MV-4-11 (cell line): ENCODE results near the gene OBSL1.

Experiments used
- DNase-seq: peaks from one replicate; lab custom pipeline; 2025; lab: John Stamatoyannopoulos, UW

The OBSL1 gene

DNA sequence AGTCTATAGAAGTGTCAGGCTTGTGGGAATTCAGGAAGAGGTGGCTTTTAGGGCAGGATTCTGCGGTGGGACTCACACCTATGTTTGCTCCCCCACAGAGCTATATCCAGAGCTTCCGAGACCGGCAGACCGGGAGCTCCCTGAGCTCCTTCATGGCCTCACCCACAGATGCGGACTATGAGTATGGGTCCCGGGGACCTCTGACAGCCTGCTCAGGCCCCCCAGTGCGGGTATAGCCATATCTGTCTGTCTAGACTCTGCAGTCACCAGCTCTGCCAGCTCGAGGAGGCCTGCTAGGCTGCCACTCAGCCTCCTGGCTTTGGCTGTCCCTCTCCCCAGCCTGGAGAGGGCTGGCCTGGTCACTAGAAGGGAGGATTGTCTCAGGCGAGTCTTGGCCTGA, 21.7 kb downstream of the OBSL1 start:
- DNase-seq, result no peak

DNA sequence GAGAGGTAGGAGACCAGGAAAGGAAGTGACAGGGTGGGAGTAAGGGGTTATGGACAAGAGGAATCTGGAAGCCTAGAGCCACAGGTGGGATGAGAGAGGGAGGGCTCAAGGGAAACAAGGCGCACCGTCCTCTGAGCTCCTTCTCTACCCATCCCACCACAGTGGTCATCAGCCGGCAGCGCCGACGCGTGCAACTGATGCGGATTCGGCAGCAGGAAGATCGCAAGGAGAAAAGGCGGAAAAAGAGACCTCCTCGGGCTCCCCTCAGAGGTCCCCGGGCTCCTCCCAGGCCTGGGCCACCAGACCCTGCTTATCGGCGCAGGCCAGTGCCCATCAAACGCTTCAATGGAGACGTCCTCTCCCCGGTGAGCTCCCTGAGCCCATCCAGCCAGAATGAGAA, 22.3 kb downstream of the OBSL1 start:
- DNase-seq, result no peak

DNA sequence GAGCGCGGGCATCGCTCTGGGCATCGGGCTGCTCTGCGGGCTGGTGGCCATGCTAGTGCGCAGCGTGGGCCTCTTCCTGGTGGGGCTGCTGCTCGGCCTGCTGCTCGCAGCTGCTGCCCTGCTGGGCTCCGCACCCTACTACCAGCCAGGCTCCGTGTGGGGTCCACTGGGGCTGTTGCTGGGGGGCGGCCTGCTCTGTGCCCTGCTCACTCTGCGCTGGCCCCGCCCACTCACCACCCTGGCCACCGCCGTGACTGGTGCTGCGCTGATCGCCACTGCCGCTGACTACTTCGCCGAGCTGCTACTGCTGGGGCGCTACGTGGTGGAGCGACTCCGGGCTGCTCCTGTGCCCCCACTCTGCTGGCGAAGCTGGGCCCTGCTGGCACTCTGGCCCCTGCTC, 23.7 kb downstream of the OBSL1 start:
- DNase-seq, result no peak

DNA sequence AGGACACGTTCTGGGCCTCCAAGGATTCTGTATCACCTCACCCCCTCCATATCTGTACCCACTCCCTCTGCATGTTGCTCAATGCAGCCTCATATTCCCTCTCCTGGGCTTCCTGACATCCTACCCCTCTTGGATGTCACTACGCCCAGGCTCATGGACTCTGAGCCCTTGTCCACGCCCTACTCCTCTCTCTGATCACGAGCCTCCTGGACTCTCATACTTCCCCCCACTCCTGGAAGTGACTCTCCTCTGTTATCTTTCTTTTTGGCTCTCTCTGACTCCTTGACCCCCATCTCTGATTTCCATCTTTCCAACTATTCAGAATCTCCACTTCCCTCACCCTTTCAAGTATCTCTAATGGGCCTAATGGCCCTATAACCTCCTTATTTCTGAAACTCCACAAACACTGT, 25.4 kb downstream of the OBSL1 start:
- DNase-seq, result no peak

DNA sequence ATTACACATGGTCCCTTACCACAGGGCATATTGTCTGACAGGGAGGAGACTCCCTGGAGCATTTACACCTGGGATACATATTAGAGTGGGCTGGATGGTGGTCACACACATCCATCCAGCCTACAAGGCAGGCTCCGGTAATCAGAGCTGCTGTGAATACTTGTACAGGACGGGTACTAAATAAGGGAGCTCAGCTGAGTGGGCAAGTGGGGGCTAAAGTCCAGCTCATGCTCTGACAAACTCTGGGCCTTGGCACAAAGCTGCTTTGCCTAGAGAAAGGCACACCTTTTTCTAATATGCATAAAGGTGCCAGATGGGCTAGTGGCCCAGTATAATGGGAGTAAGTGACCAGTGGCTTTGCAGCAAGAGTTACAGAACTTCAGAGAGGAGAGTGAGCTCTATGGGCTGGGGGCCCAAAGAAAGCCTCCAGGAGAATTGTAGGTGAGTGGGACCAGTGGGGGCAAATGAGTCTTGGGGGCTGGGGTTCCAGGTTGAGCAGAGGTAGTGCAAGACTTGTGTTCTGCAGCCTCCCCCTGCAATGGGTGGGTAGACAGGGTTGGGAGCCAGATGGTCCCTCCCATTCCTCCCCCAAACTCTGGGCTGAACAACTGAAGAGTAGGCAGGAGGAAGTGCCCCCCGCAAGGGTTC, 25.9 kb downstream of the OBSL1 start:
- no peak for DNase-seq

DNA sequence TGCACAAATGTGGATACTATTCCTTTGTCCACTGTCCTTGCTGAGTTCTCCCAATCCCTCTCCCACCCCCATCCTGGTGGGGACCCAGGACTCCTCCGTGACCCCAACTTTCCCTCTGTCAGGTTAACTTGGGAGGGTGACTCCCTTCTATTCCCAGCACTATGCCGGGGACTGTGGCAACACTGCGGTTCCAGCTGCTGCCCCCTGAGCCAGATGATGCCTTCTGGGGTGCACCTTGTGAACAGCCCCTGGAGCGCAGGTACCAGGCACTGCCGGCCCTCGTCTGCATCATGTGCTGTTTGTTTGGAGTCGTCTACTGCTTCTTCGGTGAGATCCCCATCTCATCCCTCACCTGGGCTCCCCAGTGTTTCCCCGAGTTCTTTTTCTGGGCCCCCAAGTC, 26.8 kb downstream of the OBSL1 start:
- no peak for DNase-seq

DNA sequence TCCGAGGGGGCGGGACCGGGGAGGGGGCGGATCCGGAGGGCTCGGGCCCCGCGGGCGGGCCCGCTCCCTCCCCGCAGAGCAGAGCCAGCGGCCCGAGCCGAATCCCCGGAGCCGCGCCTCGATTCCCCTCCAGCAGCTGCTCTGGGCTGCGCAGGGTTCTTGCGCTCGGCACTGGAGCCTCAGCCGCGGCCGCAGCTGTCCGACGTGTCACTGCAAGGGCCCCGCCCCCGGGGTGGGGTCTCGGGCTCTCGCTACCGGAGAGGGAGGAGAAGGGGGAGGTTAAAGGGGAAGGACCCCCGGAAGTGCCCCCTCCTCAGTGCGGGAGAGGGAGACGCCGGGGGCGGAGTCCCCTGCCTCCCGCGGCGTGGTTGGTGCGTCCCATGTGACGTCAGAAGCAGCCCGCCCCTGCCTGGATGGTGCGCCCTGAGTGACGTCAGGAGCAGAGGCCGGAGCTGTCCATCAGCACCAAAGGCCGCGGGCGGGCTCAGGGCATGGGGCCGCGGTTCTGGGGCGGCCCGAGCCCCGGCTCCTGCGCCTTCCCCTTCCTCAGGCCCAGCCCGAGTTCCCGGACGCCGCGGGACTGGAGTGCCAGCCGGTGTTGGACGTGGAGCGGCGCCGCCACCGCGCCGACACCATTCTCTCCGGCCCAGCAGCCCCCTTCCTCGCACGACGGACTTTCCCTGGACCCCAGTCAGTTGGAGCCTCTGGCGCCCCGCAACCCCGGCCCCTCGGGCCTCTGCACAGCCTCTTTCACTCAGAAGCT, 27.6 kb downstream of the OBSL1 start, which contains the start of the genes CHPF and TMEM198:
TSS of gene CHPF (minus strand) at position 214 of the 763 bp plus-strand sequence. CDS start 271 bp downstream, outside the sequence.
TSS of gene TMEM198 (plus strand) at position 433 of the 763 bp plus-strand sequence. CDS start 700 bp downstream, outside the sequence.
- peak; percentile 98 for DNase-seq

DNA sequence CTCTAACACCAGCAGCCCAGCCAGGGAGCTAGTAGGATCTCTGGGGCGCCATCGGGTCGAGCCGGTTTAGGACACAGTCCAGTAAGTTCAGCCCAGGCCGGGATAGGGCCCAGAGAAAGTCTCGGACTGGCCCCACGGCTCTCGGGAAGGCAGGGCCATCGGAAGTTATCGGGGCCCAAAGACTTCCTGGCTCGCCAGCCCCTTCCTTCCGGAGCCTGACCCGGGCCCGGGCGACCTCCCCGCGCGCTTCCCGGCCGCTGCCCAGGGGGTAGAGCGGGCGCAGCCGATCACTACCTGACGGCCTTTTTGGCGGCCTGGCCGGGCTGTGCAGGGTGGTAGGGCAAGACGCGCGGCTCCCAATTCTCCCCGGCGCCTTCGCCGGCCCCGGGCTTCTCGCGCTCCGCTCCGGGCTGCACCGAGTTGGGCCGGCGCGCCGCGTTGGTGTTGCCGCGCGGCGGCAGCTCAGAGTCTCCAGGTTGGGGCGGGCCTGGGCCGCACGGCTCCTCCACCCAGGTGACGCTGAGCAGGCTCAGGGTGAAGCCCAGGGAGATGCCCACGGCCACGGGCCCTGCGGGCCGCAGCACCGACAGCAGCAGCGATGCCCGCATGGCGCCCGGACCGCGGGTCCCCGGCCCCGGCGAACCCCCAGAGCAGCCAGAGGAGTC, 28.3 kb downstream of the OBSL1 start:
- DNase-seq, result no peak

DNA sequence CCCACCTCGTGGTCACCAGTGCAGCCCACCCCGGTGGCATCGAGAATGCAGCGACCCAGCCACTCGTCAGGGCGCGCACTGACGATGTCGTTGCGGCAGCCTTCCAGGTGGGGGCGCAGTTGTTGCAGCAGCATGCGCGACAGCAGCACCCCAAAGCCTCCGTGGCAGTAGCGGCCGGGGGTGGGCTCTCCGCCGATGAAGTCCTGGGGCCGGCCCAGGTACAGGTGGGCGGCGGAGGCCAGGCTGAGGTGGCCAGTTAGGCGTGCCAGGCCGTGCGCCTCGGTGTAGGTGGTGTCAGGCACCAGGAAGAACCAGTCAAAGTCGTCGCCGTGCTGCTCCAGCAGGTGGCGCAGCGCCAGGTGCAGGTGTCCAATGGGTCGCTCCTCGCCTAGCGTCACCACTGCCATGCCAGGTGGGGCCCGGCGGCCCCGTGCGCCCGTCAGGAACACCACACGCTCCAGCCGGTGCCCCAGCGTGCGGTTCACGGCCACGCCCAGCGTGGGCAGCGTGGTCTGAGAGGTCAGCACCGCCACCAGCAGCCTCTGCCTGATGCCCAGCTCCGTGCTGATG, 29.6 kb downstream of the OBSL1 start:
- DNase-seq, result peak; percentile 65

DNA sequence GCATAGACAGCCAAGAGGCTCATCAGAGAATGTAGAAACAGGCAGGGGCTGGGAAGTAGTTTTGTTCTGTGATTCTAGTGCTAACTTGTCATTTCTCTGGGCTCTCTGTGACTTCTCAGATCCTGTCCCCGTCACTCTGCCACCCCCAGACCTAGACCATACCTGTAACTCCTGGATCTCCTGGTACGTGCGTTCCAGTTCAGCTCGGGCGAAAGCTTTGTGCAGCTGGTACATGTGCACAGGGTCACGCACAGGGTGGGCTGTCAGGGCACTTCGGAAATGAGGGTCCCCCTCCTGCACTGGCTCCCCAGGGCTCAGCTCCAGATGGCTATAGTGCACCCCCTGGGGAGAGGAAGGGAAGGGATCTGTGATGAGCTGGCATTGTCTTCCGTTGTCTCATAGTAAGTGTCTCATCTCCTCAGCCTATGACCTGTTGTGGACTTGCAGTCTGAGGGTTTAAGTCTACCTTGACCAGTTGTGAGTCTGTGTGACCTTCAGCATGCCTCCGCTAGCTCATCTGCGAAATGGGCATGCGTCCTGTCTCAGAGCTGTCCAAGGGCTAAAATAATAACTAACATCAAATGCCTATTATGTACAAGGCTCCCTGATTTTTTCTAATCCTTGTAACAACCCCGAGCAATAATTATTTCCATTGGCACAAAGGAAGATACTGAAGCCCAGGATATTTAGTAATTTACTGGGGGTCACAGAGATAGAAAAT, 30.4 kb downstream of the OBSL1 start:
- DNase-seq, result no peak

DNA sequence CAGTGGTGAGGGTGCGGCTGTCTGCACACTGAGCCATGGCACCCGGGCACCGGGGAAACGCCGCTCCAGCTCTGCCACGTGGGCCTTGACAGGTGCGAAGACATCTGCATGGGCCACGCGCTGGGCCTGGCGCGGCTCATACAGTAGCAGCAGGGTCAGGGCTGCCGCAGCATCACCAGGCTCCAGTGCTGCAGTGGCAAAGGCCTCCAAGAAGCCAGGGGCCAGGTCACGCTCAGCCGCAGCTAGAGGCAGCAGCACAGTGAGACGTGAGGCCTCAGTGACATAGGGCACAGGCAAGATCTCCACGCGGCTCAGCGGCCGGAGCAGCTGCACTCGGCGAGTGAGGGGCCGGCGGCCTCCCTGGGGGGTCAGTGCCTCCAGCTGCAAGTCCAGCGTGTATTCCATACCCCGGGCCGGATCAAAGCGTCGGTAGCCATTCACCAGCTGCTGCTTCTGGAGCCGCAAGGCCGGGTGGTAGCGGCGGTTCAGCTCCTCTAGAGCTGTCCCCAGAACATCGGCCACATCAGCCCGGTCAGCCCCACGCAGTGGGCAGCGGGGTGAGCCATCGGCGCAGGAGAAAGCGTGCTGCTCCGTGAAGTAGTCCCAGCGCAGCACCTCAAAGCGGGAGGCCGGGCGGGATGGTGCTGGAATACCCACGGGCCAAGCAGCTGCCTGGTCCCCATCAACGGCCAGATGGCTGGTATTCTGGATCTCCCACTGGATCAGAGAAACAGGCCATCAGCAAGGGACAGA, 31.2 kb downstream of the OBSL1 start:
- no peak for DNase-seq

DNA sequence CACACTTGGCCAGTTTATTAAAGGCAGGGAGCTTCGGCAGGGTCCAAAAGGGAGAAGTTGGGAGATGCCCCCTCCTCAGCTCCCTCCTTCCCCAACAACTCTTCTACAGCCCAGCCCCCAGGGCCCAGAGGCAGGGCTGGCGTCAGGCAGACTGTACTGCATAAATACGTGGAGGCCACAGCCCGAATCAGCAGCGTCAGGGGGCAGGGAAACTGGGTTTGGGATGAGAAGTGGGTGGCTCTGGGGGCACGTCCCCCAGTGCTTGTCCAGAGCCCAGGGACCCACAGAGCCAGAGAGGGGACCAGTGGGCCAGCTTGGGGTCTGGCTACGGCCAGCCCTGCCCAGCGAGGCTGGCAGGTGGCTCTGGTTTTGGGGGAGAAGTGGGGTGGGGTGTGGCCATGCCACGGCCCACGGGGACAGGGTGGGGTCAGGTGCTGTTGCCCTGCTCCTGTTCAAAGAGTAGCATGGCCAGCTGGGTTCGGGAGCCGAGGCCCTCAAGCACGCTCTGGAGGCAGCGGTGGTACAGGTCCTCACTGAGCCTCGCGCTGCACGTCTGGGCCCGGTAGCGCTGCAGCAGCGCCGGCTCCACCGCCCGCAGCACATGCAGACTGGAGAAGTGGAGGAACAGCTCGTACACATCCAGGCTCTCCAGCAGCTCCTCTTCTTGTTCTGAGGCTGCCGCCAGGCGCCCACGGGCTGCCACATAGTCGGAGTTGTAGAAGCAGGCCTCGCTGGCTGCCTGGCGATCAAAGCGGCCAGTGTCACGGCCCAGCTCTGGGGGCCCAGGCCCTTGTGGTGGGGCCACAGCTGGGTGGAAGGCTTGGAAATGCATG, 32.2 kb downstream of the OBSL1 start:
- DNase-seq, result no peak

DNA sequence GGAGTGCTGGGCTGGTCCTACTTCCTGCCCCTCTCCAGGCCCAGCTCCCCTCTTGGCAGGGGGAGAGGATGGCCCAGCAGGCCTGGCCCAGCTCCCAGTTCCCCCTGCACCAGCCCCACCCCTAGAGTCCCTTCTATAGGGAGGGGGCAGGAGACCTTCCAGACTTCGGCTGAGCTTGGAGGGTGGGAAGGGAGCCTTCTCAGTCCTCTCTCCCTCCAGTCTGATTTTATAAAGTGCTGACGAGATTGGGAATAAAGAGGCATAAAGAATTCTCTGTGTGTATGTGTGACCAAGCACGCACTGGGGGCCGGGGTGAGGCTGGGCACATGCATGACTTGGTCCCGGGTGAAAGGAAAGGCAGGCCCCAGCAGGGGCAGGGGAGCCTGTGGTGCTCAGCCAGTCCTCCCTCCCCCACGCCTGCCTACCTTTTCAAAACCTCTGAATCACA, 32.8 kb downstream of the OBSL1 start:
- no peak for DNase-seq

DNA sequence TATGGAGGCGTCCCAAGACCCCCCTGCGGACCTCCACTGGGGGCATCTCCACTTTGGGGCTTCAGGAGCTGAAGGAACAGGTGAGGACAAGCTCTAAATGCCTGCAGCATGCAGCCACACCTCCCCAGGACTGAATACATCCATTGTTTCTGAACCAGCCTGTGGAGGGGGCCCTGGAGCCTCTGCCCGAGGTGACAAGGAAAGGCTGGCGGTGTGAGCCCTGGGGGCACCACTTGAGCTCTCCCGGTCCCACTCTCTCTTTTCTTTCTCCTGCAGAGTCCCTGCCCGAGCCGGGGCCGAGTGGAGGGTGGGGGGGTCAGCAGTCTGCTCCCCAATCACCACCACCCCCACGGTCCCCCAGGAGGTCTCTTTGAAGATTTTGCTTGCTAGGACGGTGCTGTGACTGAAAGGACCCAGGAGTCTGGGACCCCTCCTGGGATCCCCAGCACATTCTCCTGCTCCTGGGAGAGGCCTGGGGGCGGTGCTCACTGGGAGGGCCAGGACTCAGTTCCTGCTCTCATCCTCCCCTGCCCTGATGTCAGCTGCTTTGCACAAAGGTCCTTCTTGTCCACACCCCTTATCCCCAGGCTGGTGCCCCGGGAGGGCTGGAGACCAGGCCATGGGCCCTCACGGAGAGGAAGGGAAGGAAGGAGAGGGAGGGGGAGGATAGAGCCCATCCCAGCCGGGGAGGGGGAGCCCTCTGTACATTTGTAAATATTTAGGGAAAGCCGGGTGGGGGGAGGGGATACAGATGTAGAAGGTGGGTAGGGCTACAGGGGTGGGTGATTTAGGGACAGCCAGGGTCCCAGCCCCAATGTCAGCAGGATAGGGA, 33.5 kb downstream of the OBSL1 start:
- no peak for DNase-seq

DNA sequence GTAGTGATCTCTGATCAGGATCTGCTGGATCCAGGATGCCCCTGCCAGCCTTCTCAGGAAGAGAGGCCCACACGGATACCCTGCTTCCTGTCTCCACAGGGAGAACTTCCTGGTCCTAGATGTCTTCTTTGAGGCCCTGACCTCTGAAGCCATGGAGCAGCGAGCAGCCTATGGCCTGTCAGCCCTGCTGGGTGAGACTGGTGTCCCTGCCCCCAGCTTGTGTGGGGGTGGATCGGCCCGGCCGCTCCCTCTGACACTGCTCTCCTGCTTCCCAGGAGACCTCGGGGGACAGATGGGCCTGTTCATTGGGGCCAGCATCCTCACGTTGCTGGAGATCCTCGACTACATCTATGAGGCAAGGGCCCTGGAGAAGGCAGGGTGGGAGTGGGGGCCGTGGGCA, 34.4 kb downstream of the OBSL1 start:
- no peak for DNase-seq

DNA sequence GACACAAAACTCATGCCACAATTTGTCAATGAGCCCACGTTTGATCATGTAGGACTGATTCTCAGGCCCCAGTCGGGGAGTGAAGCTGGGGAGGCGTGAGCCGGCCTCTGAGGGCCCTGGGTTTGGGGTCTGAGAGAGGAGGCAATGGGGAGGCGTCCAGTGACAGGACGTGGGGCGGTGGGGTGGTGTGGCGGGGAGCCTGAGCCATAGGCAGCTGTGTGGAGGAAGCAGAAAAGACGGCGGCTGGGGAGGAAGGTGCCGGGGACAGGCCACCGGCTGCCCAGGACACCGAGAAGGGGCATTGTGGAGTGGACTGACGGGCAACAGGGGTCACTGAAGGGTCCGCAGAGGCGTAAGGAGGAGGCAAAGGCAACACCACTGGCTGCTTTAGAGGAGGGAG, 34.9 kb downstream of the OBSL1 start:
- no peak for DNase-seq

DNA sequence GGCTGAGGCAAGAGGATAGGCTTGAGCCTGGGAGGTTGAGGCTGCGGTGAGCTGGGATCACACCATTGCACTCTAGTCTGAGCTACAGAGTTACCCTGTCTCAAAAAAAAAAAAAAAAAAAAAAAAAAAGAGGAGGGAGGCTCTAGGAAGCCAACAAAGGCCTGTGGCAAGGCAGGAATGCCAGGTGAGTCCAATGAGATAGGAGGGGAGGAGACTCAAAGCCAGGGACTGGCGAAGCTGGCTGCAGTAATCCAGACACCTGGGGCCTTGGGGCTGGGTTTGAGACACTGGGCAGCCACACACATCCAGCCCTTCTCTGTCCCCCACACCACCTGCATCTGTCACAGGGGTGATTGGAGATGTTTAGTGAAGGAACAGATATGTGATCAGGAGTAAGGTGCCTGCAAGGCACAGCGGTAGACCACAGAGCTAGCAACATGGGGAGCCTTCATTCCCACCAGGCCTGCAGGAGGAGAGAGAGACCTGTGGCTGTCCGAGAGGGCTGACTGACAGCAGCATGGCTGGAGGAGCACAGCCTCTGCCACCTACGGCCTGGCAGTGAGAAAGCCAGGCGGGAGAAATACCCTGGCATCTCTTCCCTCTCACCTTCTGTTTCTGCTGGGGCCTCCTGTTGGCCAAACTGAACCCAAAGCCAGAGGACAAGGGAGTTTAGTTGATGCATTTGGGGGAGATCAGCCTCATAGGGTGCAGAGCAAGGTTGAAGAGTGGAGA, 37.2 kb downstream of the OBSL1 start:
- no peak for DNase-seq

DNA sequence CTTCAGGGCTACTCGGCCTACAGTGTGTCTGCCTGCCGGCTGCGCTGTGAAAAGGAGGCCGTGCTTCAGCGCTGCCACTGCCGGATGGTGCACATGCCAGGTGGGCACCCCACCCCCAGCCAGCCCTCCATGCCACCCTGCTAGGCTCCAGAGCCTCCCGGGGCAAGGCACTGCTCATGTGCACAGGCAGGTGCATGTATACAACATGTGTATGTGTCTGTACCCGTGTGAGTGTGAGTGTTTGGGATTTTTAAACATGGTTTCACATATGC, 39.0 kb downstream of the OBSL1 start:
- no peak for DNase-seq
